ENCODE measurements around the gene FOLR2. TPM values are rescaled to one million over a fixed set of nuclear protein-coding genes. Genes with fewer than 3 reads are reported as not detected.

FOLR2 gene
- total and polyA plus RNA-seq, 2 donors: 19.6 to 31.9 TPM

- DNase-seq (ENCODE audit: extremely low spot score): no peak
- H3K27ac ChIP-seq (ENCODE audit: low read depth): no peak overlapping the region
- H3K36me3 ChIP-seq (ENCODE audit: insufficient read depth): no peaks in the 10 kb centered on the region
- 89% methylated on average over 7 of the region's 7 CpGs for WGBS
- no peak overlapping the region for H3K4me3 ChIP-seq (ENCODE audit: low read depth, low read length)
- H3K4me1 ChIP-seq (ENCODE audit: insufficient read depth): no peaks in the 10 kb centered on the region
Measured at GRCh38 chr11:72221386-72222075, 4.9 kb downstream of the FOLR2 start.

GRCh38 chr11:72222106-72222891, 5.7 kb downstream of the FOLR2 start:
- WGBS: 62% methylated on average over 6 of the region's 6 CpGs
- H3K36me3 ChIP-seq (ENCODE audit: insufficient read depth): no peaks in the 10 kb centered on the region
- no peak for DNase-seq (ENCODE audit: extremely low spot score)
- no peaks in the 10 kb centered on the region for H3K4me1 ChIP-seq (ENCODE audit: insufficient read depth)
- peak overlapping the region; percentile 74 for H3K27ac ChIP-seq (ENCODE audit: low read depth)
- peak overlapping the region; percentile 90 for H3K4me3 ChIP-seq (ENCODE audit: low read depth, low read length)

- peak overlapping the region; percentile 95 for H3K27ac ChIP-seq (ENCODE audit: low read depth)
- DNase-seq (ENCODE audit: extremely low spot score): peak; percentile 90
- H3K4me1 ChIP-seq (ENCODE audit: insufficient read depth): no peaks in the 10 kb centered on the region
- peak overlapping the region; percentile 90 for H3K4me3 ChIP-seq (ENCODE audit: low read depth, low read length)
- H3K36me3 ChIP-seq (ENCODE audit: insufficient read depth): no peaks in the 10 kb centered on the region
- under 1% methylated on average over 47 of the region's 47 CpGs for WGBS
Measured at GRCh38 chr11:72222907-72223614, 6.5 kb downstream of the FOLR2 start.

GRCh38 chr11:72223615-72224563, 7.3 kb downstream of the FOLR2 start:
- no peaks in the 10 kb centered on the region for H3K4me1 ChIP-seq (ENCODE audit: insufficient read depth)
- DNase-seq (ENCODE audit: extremely low spot score): no peak
- H3K27ac ChIP-seq (ENCODE audit: low read depth): peak overlapping the region; percentile 95
- H3K4me3 ChIP-seq (ENCODE audit: low read depth, low read length): peak overlapping the region; percentile 90
- WGBS: under 1% methylated on average over 84 of the region's 84 CpGs
- no peaks in the 10 kb centered on the region for H3K36me3 ChIP-seq (ENCODE audit: insufficient read depth)

- WGBS: under 1% methylated on average over 80 of the region's 81 CpGs
- H3K36me3 ChIP-seq (ENCODE audit: insufficient read depth): no peaks in the 10 kb centered on the region
- H3K4me1 ChIP-seq (ENCODE audit: insufficient read depth): no peaks in the 10 kb centered on the region
- H3K4me3 ChIP-seq (ENCODE audit: low read depth, low read length): peak within 1 kb of the TSS; percentile 90
- DNase-seq (ENCODE audit: extremely low spot score): no peak
- H3K27ac ChIP-seq (ENCODE audit: low read depth): peak within 1 kb of the TSS; percentile 95
Measured at GRCh38 chr11:72224564-72225410, 8.2 kb downstream of the FOLR2 start, which contains the start of gene INPPL1. INPPL1 (plus strand) TSS chr11:72224767; CDS start chr11:72224985, 218 bp downstream.

- Histone ChIP-seq H3K4me1 (ENCODE audit: insufficient read depth) (no peaks in the 10 kb centered on the region), H3K36me3 (ENCODE audit: insufficient read depth) (no peaks in the 10 kb centered on the region), H3K4me3 (ENCODE audit: low read depth, low read length) (peak overlapping the region; percentile 90), H3K27ac (ENCODE audit: low read depth) (no peak overlapping the region)
- 13% methylated on average over 11 of the region's 11 CpGs for WGBS
- DNase-seq (ENCODE audit: extremely low spot score): no peak
Measured at GRCh38 chr11:72225411-72225951, 8.9 kb downstream of the FOLR2 start.

- no peak for DNase-seq (ENCODE audit: extremely low spot score)
- Histone ChIP-seq H3K4me1 (ENCODE audit: insufficient read depth) (no peaks in the 10 kb centered on the region), H3K36me3 (ENCODE audit: insufficient read depth) (peaks cover under 1% of the 10 kb centered on the region), H3K4me3 (ENCODE audit: low read depth, low read length) (no peak overlapping the region), H3K27ac (ENCODE audit: low read depth) (no peak overlapping the region)
- WGBS: 80% methylated on average over 5 of the region's 5 CpGs
Measured at GRCh38 chr11:72226701-72227100, 10.1 kb downstream of the FOLR2 start.

- H3K27ac ChIP-seq (ENCODE audit: low read depth): no peak overlapping the region
- DNase-seq (ENCODE audit: extremely low spot score): no peak
- H3K4me1 ChIP-seq (ENCODE audit: insufficient read depth): no peaks in the 10 kb centered on the region
- 76% methylated on average over 14 of the region's 14 CpGs for WGBS
- H3K36me3 ChIP-seq (ENCODE audit: insufficient read depth): peaks cover 2% of the 10 kb centered on the region
- no peak overlapping the region for H3K4me3 ChIP-seq (ENCODE audit: low read depth, low read length)
Measured at GRCh38 chr11:72227316-72228228, 11.0 kb downstream of the FOLR2 start.

- Histone ChIP-seq H3K4me1 (ENCODE audit: insufficient read depth) (no peaks in the 10 kb centered on the region), H3K36me3 (ENCODE audit: insufficient read depth) (peaks cover 2% of the 10 kb centered on the region), H3K4me3 (ENCODE audit: low read depth, low read length) (no peak overlapping the region), H3K27ac (ENCODE audit: low read depth) (no peak overlapping the region)
- WGBS: 73% methylated on average over 16 of the region's 16 CpGs
- DNase-seq (ENCODE audit: extremely low spot score): no peak
Measured at GRCh38 chr11:72228229-72228843, 11.7 kb downstream of the FOLR2 start.

GRCh38 chr11:72228844-72229231, 12.2 kb downstream of the FOLR2 start:
- Histone ChIP-seq H3K4me1 (ENCODE audit: insufficient read depth) (no peaks in the 10 kb centered on the region), H3K36me3 (ENCODE audit: insufficient read depth) (peaks cover 2% of the 10 kb centered on the region), H3K4me3 (ENCODE audit: low read depth, low read length) (no peak overlapping the region), H3K27ac (ENCODE audit: low read depth) (no peak overlapping the region)
- WGBS: 88% methylated on average over 7 of the region's 7 CpGs
- DNase-seq (ENCODE audit: extremely low spot score): no peak

- H3K4me3 ChIP-seq (ENCODE audit: low read depth, low read length): no peak overlapping the region
- no peak overlapping the region for H3K27ac ChIP-seq (ENCODE audit: low read depth)
- no peak for DNase-seq (ENCODE audit: extremely low spot score)
- WGBS: 97% methylated on average over 8 of the region's 8 CpGs
- H3K36me3 ChIP-seq (ENCODE audit: insufficient read depth): peaks cover 5% of the 10 kb centered on the region
- H3K4me1 ChIP-seq (ENCODE audit: insufficient read depth): no peaks in the 10 kb centered on the region
Measured at GRCh38 chr11:72229336-72229924, 12.8 kb downstream of the FOLR2 start.
